LHCN-M2 (cell line): Measurements from ENCODE around the gene ARF4. TPM values are rescaled to one million over a fixed set of nuclear protein-coding genes. Genes with fewer than 3 reads are reported as not detected.

ENCODE experiments used
- DNase-seq: peaks from one replicate; pipeline ENCODE4 v3.0.0-alpha.2; 2012; ENCODE audit warnings: low read depth
- total RNA-seq: library from RNA; depleted of rRNA; stranded (reverse); fragments of >200 nt; gene quantifications from 2 replicates; pipeline ENCODE4 v1.2.3, GENCODE V29; 2014

ARF4 gene
- total RNA-seq, 1 experiment from 2014 or later = 275 TPM

GRCh38 chr3:57582474-57583168 is 14.5 kb downstream of the ARF4 start:
- no peak for DNase-seq

GRCh38 chr3:57577801-57578200 is 19.3 kb downstream of the ARF4 start:
- no peak for DNase-seq

- no peak for DNase-seq
These were observed 21.0 kb downstream of the ARF4 start for GRCh38 chr3:57575966-57576626.

GRCh38 chr3:57572096-57572495 is 25.0 kb downstream of the ARF4 start:
- DNase-seq = no peak

- DNase-seq = no peak
These were observed 26.3 kb downstream of the ARF4 start for GRCh38 chr3:57570878-57571277.

GRCh38 chr3:57569859-57570450 is 27.2 kb downstream of the ARF4 start:
- no peak for DNase-seq

- peak; percentile 38 for DNase-seq
These were observed 37.6 kb downstream of the ARF4 start for GRCh38 chr3:57559526-57559925.

GRCh38 chr3:57557085-57557537 is 40.0 kb downstream of the ARF4 start:
- DNase-seq = peak; percentile 34

- DNase-seq = peak; percentile 20
These were observed 40.6 kb downstream of the ARF4 start for GRCh38 chr3:57556459-57557084.

- peak; percentile 91 for DNase-seq
These were observed 41.2 kb downstream of the ARF4 start, which contains the start of gene PDE12 for GRCh38 chr3:57555738-57556458. TSS of gene PDE12 (plus strand) at chr3:57556274. CDS start at chr3:57556380, 106 bp downstream.

GRCh38 chr3:57555306-57555705 is 41.8 kb downstream of the ARF4 start:
- no peak for DNase-seq

GRCh38 chr3:57546616-57547015 is 50.5 kb downstream of the ARF4 start:
- no peak for DNase-seq

GRCh38 chr3:57545636-57546268 is 51.4 kb downstream of the ARF4 start:
- DNase-seq = no peak

GRCh38 chr3:57544181-57545125 is 52.7 kb downstream of the ARF4 start, which contains the start of gene DNAH12:
TSS of gene DNAH12 (minus strand) at chr3:57544344. CDS start at chr3:57542870, 1,474 bp downstream.
- peak; percentile 20 for DNase-seq

- DNase-seq = no peak
These were observed 58.7 kb downstream of the ARF4 start for GRCh38 chr3:57538465-57538864.

GRCh38 chr3:57530071-57530608 is 67.0 kb downstream of the ARF4 start:
- DNase-seq = no peak
